ENCODE measurements around the gene MRPS7.

Gene MRPS7

GRCh38 chr17:75308732-75309629 lies 47.3 kb downstream of the MRPS7 start:
- TF ChIP-seq CSDC2 (CRISPR knock-in tag; IDR thresholded peaks at IDR 0.05) (no peak), ARNTL (CRISPR knock-in tag; IDR thresholded peaks at IDR 0.05; ENCODE audit: borderline replicate concordance, low read depth) (no peak), ZC3H10 (CRISPR knock-in tag; IDR thresholded peaks at IDR 0.05) (no peak), RARB (CRISPR knock-in tag; IDR thresholded peaks at IDR 0.05) (no peak), ZNF8 (CRISPR knock-in tag; IDR thresholded peaks at IDR 0.05) (no peak), TCF4 (CRISPR knock-in tag; IDR thresholded peaks at IDR 0.05; ENCODE audit: borderline replicate concordance) (no peak)
- TF ChIP-seq, protein P1, sequence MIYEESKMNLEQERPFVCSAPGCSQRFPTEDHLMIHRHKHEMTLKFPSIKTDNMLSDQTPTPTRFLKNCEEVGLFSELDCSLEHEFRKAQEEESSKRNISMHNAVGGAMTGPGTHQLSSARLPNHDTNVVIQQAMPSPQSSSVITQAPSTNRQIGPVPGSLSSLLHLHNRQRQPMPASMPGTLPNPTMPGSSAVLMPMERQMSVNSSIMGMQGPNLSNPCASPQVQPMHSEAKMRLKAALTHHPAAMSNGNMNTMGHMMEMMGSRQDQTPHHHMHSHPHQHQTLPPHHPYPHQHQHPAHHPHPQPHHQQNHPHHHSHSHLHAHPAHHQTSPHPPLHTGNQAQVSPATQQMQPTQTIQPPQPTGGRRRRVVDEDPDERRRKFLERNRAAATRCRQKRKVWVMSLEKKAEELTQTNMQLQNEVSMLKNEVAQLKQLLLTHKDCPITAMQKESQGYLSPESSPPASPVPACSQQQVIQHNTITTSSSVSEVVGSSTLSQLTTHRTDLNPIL (CRISPR knock-in tag; IDR thresholded peaks at IDR 0.05; ENCODE audit: low read depth) = no peak
- TF ChIP-seq, protein P2, sequence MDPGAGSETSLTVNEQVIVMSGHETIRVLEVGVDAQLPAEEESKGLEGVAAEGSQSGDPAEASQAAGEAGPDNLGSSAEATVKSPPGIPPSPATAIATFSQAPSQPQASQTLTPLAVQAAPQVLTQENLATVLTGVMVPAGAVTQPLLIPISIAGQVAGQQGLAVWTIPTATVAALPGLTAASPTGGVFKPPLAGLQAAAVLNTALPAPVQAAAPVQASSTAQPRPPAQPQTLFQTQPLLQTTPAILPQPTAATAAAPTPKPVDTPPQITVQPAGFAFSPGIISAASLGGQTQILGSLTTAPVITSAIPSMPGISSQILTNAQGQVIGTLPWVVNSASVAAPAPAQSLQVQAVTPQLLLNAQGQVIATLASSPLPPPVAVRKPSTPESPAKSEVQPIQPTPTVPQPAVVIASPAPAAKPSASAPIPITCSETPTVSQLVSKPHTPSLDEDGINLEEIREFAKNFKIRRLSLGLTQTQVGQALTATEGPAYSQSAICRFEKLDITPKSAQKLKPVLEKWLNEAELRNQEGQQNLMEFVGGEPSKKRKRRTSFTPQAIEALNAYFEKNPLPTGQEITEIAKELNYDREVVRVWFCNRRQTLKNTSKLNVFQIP (CRISPR knock-in tag; IDR thresholded peaks at IDR 0.05; ENCODE audit: borderline replicate concordance, low read depth) = no peak
- TF ChIP-seq, protein P3, sequence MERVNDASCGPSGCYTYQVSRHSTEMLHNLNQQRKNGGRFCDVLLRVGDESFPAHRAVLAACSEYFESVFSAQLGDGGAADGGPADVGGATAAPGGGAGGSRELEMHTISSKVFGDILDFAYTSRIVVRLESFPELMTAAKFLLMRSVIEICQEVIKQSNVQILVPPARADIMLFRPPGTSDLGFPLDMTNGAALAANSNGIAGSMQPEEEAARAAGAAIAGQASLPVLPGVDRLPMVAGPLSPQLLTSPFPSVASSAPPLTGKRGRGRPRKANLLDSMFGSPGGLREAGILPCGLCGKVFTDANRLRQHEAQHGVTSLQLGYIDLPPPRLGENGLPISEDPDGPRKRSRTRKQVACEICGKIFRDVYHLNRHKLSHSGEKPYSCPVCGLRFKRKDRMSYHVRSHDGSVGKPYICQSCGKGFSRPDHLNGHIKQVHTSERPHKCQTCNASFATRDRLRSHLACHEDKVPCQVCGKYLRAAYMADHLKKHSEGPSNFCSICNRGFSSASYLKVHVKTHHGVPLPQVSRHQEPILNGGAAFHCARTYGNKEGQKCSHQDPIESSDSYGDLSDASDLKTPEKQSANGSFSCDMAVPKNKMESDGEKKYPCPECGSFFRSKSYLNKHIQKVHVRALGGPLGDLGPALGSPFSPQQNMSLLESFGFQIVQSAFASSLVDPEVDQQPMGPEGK (CRISPR knock-in tag; IDR thresholded peaks at IDR 0.05; ENCODE audit: borderline replicate concordance) = no peak
- ATAC-seq = no peak; the same call in 2 of the 3 replicates

DNA sequence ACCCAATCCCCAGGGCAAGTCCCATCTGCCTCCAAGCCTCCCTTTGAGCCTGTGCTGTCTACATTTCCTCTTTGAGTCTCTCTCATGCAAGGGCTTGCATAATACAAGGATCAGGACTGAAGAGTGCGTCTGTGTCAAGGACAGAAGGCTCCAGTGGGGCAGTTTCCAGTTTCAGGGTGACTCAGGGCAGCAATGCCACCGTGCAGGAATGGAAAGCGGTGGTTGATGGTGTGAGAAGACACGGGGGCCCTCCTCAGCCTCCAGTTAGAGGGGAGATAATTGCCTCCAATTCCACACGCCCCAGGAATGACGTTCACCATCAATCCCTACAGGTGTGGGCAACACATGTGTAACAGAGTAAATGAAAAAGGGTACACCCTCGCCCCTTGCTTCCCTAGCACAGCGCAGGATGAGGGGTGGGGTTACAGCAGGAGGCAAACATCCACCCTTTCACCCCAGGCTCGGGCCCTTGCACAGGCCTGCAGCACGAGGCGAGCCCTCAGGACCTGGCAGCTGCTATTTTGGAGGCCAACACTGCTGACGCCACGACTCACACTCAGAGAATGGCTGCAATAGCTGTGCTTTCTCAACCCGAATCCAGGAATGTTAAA lies 52.4 kb downstream of the MRPS7 start:
- ATAC-seq = peak; percentile 16

GRCh38 chr17:75315541-75316243 lies 54.0 kb downstream of the MRPS7 start:
- TF ChIP-seq CSDC2 (CRISPR knock-in tag; IDR thresholded peaks at IDR 0.05) (no peak), ESRRG (CRISPR knock-in tag; IDR thresholded peaks at IDR 0.05) (no peak)
- no peak; the same call in 2 of the 3 replicates for ATAC-seq

More for the DNA sequence above, 52.4 kb downstream of the MRPS7 start:
- TF ChIP-seq GLIS3 (CRISPR knock-in tag; IDR thresholded peaks at IDR 0.05) = no peak
- no peak for TF ChIP-seq BACH2 (CRISPR knock-in tag; IDR thresholded peaks at IDR 0.05; ENCODE audit: borderline replicate concordance)
- TF ChIP-seq ZNF70 (CRISPR knock-in tag; IDR thresholded peaks at IDR 0.05) = no peak

All from SK-N-SH treated with all-trans-retinoic acid at 6 μM for 48 hours (cell line).